Type B pancreatic cell (in vitro differentiated cells): Measurements from ENCODE around the gene CNTNAP2. TPM values are rescaled to one million over a fixed set of nuclear protein-coding genes. Genes with fewer than 3 reads are reported as not detected.

Experiments
- DNase-seq: peaks from one replicate; pipeline ENCODE4 v3.0.0; 2021; ENCODE audit warnings: mixed read lengths; ENCODE audit not compliant: unreplicated experiment; ENCODE audit errors: extremely low spot score
- H3K27ac Mint-ChIP-seq: 2 replicates; pipeline ENCODE4 v1.8.0; 2021; ENCODE audit warnings: mild to moderate bottlenecking, mixed read lengths
- H3K27me3 Mint-ChIP-seq: 2 replicates; pipeline ENCODE4 v1.8.0; 2021; ENCODE audit warnings: mixed read lengths
- H3K36me3 Mint-ChIP-seq: 2 replicates; pipeline ENCODE4 v1.8.0; 2021; ENCODE audit warnings: mixed read lengths
- H3K4me1 Mint-ChIP-seq: one replicate; pipeline ENCODE4 v1.8.0; 2021; ENCODE audit warnings: mixed read lengths; ENCODE audit not compliant: unreplicated experiment
- H3K4me3 Mint-ChIP-seq: 2 replicates; pipeline ENCODE4 v1.8.0; 2021; ENCODE audit warnings: mild to moderate bottlenecking, mixed read lengths
- H3K9me3 Mint-ChIP-seq: 2 replicates; pipeline ENCODE4 v1.8.0; 2021; ENCODE audit warnings: mixed read lengths
- CTCF ChIP-seq: fragments of 200-600 bp; sonication (generic); conservative IDR thresholded peaks from 2 replicates; pipeline ENCODE4 v1.5.0; 2021; ENCODE audit warnings: antibody characterized with exemption, mild to moderate bottlenecking
- total RNA-seq: library from RNA; stranded (reverse); gene quantifications from 2 replicates; pipeline ENCODE4 v1.2.1, GENCODE V29; 2021; ENCODE audit warnings: low replicate concordance

The CNTNAP2 gene
- total RNA-seq, 1 donor from 2014 or later: 26.8 TPM

DNA sequence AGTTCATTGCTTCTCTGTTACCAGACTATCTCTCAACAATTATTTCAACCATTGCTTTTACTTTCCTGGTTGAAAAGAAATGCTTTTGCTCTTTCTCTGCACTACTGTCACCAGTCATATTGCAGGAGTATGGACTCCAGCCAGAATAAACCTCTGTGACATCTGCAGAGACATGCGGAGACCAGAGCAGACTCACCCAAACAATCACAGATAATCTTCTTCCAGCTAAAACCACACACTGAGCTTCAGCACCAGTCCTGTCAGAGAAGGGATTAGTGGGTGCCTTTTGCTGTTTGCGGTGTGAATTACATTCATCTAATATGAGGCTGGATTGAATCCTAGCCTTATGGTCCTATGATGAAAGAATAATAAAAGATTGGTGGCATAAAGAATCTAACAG is 258.6 kb downstream of the CNTNAP2 start:
- Mint-ChIP-seq H3K9me3 (no peaks in the 10 kb centered on the region), H3K4me3 (no peak overlapping the region), H3K27ac (no peak overlapping the region), H3K4me1 (no peaks in the 10 kb centered on the region), H3K27me3 (no peaks in the 10 kb centered on the region), H3K36me3 (no peaks in the 10 kb centered on the region)
- TF ChIP-seq CTCF: no peak
- DNase-seq: no peak

DNA sequence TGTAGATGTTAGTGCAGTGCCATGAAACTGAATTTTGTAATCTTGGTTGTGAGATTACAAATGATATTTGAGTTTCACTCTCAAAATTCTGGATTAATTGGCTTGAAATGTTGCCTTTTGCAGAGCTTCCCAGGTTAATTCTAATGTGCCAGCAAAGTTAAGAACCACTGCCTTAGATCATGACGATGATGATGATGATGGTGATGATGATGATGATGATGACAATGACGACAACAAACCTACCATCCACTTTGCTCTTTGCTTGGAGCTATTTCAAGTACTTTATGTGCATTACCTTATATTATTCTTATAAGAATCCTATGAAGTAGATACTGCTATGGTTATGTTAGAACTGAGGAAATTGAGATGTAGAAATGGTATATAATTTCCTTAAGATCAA is 261.6 kb downstream of the CNTNAP2 start:
- Mint-ChIP-seq H3K9me3 (no peaks in the 10 kb centered on the region), H3K4me3 (no peak overlapping the region), H3K36me3 (no peaks in the 10 kb centered on the region), H3K27me3 (no peaks in the 10 kb centered on the region), H3K4me1 (no peaks in the 10 kb centered on the region), H3K27ac (no peak overlapping the region)
- no peak for TF ChIP-seq CTCF
- DNase-seq: no peak

DNA sequence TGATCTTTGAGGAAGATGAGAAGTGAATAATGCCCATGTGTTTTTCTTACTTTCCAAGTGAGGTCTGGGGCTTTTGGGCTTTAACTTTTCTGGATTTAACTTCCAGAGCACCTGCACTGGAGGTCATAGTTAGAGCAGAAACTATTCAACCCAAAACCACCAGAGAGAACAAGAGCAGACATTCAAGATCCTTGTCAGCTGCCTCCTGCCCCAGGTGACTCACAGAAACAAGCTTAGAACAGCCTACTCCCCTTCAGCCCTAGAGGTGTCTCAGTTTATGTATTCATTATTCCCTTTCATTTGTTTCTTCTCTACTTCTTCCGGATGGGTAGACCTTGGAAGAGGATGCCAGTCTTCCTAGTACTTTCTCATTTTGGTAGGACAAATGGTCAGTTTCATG is 270.5 kb downstream of the CNTNAP2 start:
- Mint-ChIP-seq H3K27ac (no peak overlapping the region), H3K36me3 (no peaks in the 10 kb centered on the region), H3K4me1 (no peaks in the 10 kb centered on the region), H3K4me3 (no peak overlapping the region), H3K9me3 (no peaks in the 10 kb centered on the region), H3K27me3 (no peaks in the 10 kb centered on the region)
- no peak for TF ChIP-seq CTCF
- no peak for DNase-seq

DNA sequence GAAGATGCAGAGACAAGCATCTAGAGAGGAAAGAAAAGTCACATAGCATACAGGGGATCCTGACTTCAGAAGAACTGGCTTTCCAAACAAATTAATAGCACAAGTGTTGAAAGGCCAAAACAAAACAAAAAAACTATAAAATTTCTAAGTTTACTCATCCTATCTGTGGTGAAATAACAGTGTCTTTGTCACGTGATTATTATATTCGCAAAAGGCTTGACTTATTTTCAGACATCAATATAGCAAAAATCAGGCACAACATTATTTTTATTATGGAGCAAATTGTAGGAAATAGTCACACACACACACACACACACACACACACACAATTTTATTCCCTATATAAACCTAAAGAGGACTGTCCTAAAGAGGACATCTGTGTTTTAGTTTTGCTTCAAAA is 272.3 kb downstream of the CNTNAP2 start:
- H3K4me3 Mint-ChIP-seq: no peak overlapping the region
- DNase-seq: no peak
- H3K36me3 Mint-ChIP-seq: no peaks in the 10 kb centered on the region
- no peak for TF ChIP-seq CTCF
- peaks cover 4% of the 10 kb centered on the region for H3K27me3 Mint-ChIP-seq
- H3K4me1 Mint-ChIP-seq: no peaks in the 10 kb centered on the region
- no peak overlapping the region for H3K27ac Mint-ChIP-seq
- no peaks in the 10 kb centered on the region for H3K9me3 Mint-ChIP-seq

DNA sequence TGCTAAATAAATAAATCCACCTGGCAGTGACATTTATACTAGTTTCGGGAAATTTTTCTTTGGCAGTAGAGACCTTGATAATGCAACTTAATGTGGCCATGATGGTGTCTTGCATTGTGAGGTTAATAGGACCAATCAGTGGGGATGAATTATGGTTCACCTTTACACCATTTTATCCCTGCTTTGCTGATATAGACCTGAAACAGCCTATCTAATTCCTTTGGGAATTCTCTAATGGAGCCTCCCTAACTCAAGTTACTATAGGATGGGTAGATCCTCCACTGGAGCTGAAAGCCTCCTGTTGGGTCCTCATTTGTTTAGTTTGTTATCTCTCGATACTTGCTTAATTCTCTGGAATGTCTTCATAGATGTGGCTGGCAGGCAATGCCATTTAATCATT is 276.7 kb downstream of the CNTNAP2 start:
- no peak overlapping the region for H3K27ac Mint-ChIP-seq
- H3K27me3 Mint-ChIP-seq: peaks cover 6% of the 10 kb centered on the region
- no peaks in the 10 kb centered on the region for H3K9me3 Mint-ChIP-seq
- no peaks in the 10 kb centered on the region for H3K36me3 Mint-ChIP-seq
- H3K4me3 Mint-ChIP-seq: no peak overlapping the region
- no peaks in the 10 kb centered on the region for H3K4me1 Mint-ChIP-seq
- no peak for TF ChIP-seq CTCF
- DNase-seq: no peak

GRCh38 chr7:146397141-146397540 is 280.5 kb downstream of the CNTNAP2 start:
- DNase-seq: no peak
- H3K27ac Mint-ChIP-seq: no peak overlapping the region
- no peak overlapping the region for H3K4me3 Mint-ChIP-seq
- TF ChIP-seq CTCF: no peak
- no peaks in the 10 kb centered on the region for H3K36me3 Mint-ChIP-seq
- H3K4me1 Mint-ChIP-seq: no peaks in the 10 kb centered on the region
- no peaks in the 10 kb centered on the region for H3K9me3 Mint-ChIP-seq
- peaks cover 6% of the 10 kb centered on the region for H3K27me3 Mint-ChIP-seq
